Heart right ventricle (tissue), 16 donors: ENCODE measurements around the gene MINK1. TPM values are rescaled to one million over a fixed set of nuclear protein-coding genes. Genes with fewer than 3 reads are reported as not detected.
A peak's percentile ranks its signal among the peaks of the same experiment; 100 is the strongest.

Experiments used
- ATAC-seq, 8 donors: fragments of 200-7000 bp; cut with Tn5 transposase; one replicate each; pipeline ENCODE4 v1.9.1; 2020; ENCODE audit warnings: mild to moderate bottlenecking in 8 of 8, moderate library complexity in 8 of 8, moderate number of reproducible peaks in 1 of 8
- DNase-seq, 2 donors: peaks; one replicate each; pipeline ENCODE4 v3.0.0-alpha.2; 2020
- H3K27ac ChIP-seq, 10 donors: fragments of 200-600 bp; sonication (generic) in 2 of 10; one replicate each; pipeline versions ENCODE4 v1.5.0 to v1.8.0; 2020 to 2022; ENCODE audit warnings: mild to moderate bottlenecking in 3 of 10
- H3K27me3 ChIP-seq, 7 donors: fragments of 200-600 bp; one replicate each; pipeline ENCODE4 v1.8.0; 2021 to 2022; ENCODE audit warnings: mild to moderate bottlenecking in 2 of 7
- H3K36me3 ChIP-seq, 9 donors: fragments of 200-600 bp; sonication (generic) in 1 of 9; one replicate each; pipeline versions ENCODE4 v1.5.0 to v1.8.0; 2020 to 2022; ENCODE audit warnings: mild to moderate bottlenecking in 2 of 9
- H3K4me1 ChIP-seq, 9 donors: fragments of 200-600 bp; sonication (generic) in 1 of 9; one replicate each; pipeline versions ENCODE4 v1.5.0 to v1.8.0; 2020 to 2022; ENCODE audit warnings: mild to moderate bottlenecking in 4 of 9
- H3K4me3 ChIP-seq, 10 donors: fragments of 200-600 bp; sonication (generic) in 2 of 10; one replicate each; pipeline versions ENCODE4 v1.5.0 to v1.8.0; 2020 to 2022; ENCODE audit warnings: mild to moderate bottlenecking in 7 of 10, moderate library complexity in 2 of 10
- H3K9me3 ChIP-seq, 11 donors: fragments of 200-600 bp in 10 of 11; sonication (generic) in 2 of 11; one replicate each; pipeline versions ENCODE4 v1.5.0 to v1.8.0; 2013 to 2022; ENCODE audit warnings: mild to moderate bottlenecking in 2 of 11, control low read depth in 1 of 11, moderate library complexity in 1 of 11
- CTCF ChIP-seq, 9 donors: fragments of 200-600 bp; sonication (generic) in 2 of 9; IDR thresholded peaks; one replicate each; pipeline versions ENCODE4 v1.5.0 to v1.8.0; 2021 to 2022; ENCODE audit warnings: antibody characterized with exemption in 9 of 9, mild to moderate bottlenecking in 5 of 9, moderate library complexity in 1 of 9
- WGBS, 2 donors: extraction: QIAGEN DNeasy Blood & Tissue Kit; methylation state at CpG; one replicate each; pipeline ENCODE4 v1.1.7; 2013; ENCODE audit warnings: inconsistent platforms in 1 of 2; 5-methylcytosine and 5-hydroxymethylcytosine counted together
- intact Hi-C, 10 donors: fragments of 100-400 bp; cut with DNase I; formaldehyde crosslinking; loops; one replicate each; pipeline versions ENCODE4 v1.11.1 to v1.14.2; 2022
- polyA plus RNA-seq, 2 donors: library from polyadenylated mRNA; stranded (reverse); fragments of 200-250 nt; gene quantifications; one replicate each; pipeline ENCODE4 v1.2.3, GENCODE V29; 2013
- total RNA-seq, 10 donors: library from RNA; stranded (reverse); fragmentation: NEBNext Ultra II Directional in 3 of 10; extraction: Animal tissue kit (Norgen Biotek cat#: 25700) in 3 of 10; gene quantifications; one replicate each; pipeline versions ENCODE4 v1.2.1 to v1.2.4, GENCODE V29; 2021 to 2023
- donor health status: Arrhythmogenic right ventricular cardiomyopathy.
- donor health status: ischemic (EF 13 %, LVEDD 7.1; RV severe dilation, severe dysfunction).
- donor health status: healthy with polysubstance abuse.
- donor health status: DM: no; HTN: yes; CAD: no.
- donor health status: DM: no; HTN: no; CAD: no.
- donor health status: ischemic (EF 25% LVEDD 6.9; RV normal size, moderate dysfunction).
- donor health status: ischemic (EF 25% LVEDD 5.7; RV mildly dilated, moderate dysfunction).
- donor health status: healthy.
- donor health status: DM: yes; HTN: yes; CAD: no.
- donor health status: Ischemic cardiomyopathy.
- donor health status: ischemic (EF 35%, LVEDD 5.7; RV mildly dilated, moderate dysfunction).
- donor health status: nonischemic (EF 11% LVEDD 7.7; RV severe dilation, severe dysfunction).
- donor health status: DM: yes; HTN: yes; CAD: no.
- donor health status: PGD.
- donor health status: ischemic (EF 29% LVEDD 5.4; RV normal size, mild dysfunction).
- donor health status: nonischemic (EF 23%, LVEDD 6.1; RV moderate dilation, normal function).

Gene MINK1
- total and polyA plus RNA-seq, 12 donors, result 17.3 to 54.1 (median 33.5) TPM

GRCh38 chr17:4870855-4871254, 37.7 kb downstream of the MINK1 start:
- no peak for TF ChIP-seq CTCF (IDR thresholded peaks at IDR 0.05)
- Histone ChIP-seq H3K4me1 (peaks cover 0 to 17% (median 4%) of the 10 kb centered on the region in 9 donors), H3K27ac (no peak overlapping the region), H3K36me3 (peaks cover 0 to 28% (median 0%) of the 10 kb centered on the region in 9 donors), H3K27me3 (no peaks in the 10 kb centered on the region), H3K4me3 (no peak overlapping the region), H3K9me3 (no peaks in the 10 kb centered on the region)
- WGBS, 2 donors, result 82 to 92% methylated on average over 2 of the region's 2 CpGs
- ATAC-seq, result no peak
- no peak for DNase-seq
- intact Hi-C loops, result no loop called here

DNA sequence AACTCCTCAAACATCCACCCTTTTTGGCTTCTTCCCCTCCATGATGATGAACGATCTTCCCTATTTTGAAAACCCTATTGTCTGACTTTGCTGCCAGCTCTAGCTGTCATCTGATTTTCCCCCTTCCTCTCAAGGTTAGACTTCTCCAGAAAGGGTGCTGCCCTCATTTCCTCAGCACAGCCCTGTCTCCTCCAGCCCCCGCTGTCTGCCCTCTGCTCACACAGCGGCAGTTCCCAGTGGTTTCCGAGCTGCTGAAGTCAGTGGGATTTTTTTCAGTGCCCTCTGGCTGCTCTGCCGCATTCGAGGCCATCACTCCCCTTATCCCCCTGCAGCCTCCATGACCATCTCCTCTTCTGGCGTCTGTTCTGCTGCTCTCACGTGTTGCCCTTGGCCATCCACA, 39.6 kb downstream of the MINK1 start:
- Histone ChIP-seq H3K4me1 (peaks cover 0 to 33% (median 7%) of the 10 kb centered on the region in 9 donors), H3K27me3 (no peaks in the 10 kb centered on the region), H3K4me3 (no peak overlapping the region), H3K9me3 (no peaks in the 10 kb centered on the region), H3K27ac (peak overlapping the region in 2 of 10 donors; percentile 26 to 60), H3K36me3 (peaks cover 0 to 28% (median 0%) of the 10 kb centered on the region in 9 donors)
- 50 to 54% methylated on average over 8 of the region's 8 CpGs for WGBS, 2 donors
- DNase-seq (no peak), ATAC-seq (peak in 6 of 8 donors; percentile 33 to 70 (median 50))
- intact Hi-C loops, result no loop called here
- TF ChIP-seq CTCF (IDR thresholded peaks at IDR 0.05), result no peak

- intact Hi-C loops, result loop anchor here in 1 of 10 donors (5.0 kb wide), 1 partner anchor 70 kb away; the partner anchor contains the start of gene PLD2
- Histone ChIP-seq H3K27ac (no peak overlapping the region), H3K4me3 (no peak overlapping the region), H3K36me3 (peaks cover 0 to 45% (median 0%) of the 10 kb centered on the region in 9 donors), H3K27me3 (no peaks in the 10 kb centered on the region), H3K9me3 (no peaks in the 10 kb centered on the region), H3K4me1 (peaks cover 0 to 36% (median 8%) of the 10 kb centered on the region in 9 donors)
- ATAC-seq (peak in 4 of 8 donors; percentile 29 to 47 (median 33)), DNase-seq (no peak)
- 73 to 88% methylated on average over 5 of the region's 5 CpGs for WGBS, 2 donors
- no peak for TF ChIP-seq CTCF (IDR thresholded peaks at IDR 0.05)
These were observed 43.9 kb downstream of the MINK1 start for GRCh38 chr17:4877089-4877488.

- no peaks in the 10 kb centered on the region for H3K9me3 ChIP-seq
- whole genome bisulfite sequencing, 2 donors, result 61 to 70% methylated on average over 4 of the region's 4 CpGs
- peaks cover 0 to 70% (median 5%) of the 10 kb centered on the region in 9 donors for H3K36me3 ChIP-seq
- peaks cover 0 to 28% (median 0%) of the 10 kb centered on the region in 9 donors for H3K4me1 ChIP-seq
- TF ChIP-seq CTCF (IDR thresholded peaks at IDR 0.05), result no peak
- no peaks in the 10 kb centered on the region for H3K27me3 ChIP-seq
- ATAC-seq (peak in 1 of 8 donors; percentile 9), DNase-seq (no peak)
- peak overlapping the region in 1 of 10 donors; percentile 10 for H3K27ac ChIP-seq
- intact Hi-C loops, result loop anchor here in 1 of 10 donors (5.0 kb wide), 1 partner anchor 72 kb away; the partner anchor contains the start of gene PLD2
- H3K4me3 ChIP-seq, result no peak overlapping the region
These were observed 46.5 kb downstream of the MINK1 start for GRCh38 chr17:4879601-4880000.
